Stomach smooth muscle (tissue), 2 donors: ENCODE results near the gene CD74.

Source experiments
- H3K27ac ChIP-seq: one replicate; pipeline ENCODE4 v1.7.0; 2013; ENCODE audit warnings: mild to moderate bottlenecking, low read length, inconsistent platforms
- H3K27me3 ChIP-seq, 2 donors: one replicate each; pipeline ENCODE4 v1.7.0; 2013; ENCODE audit warnings: low read length in 2 of 2; ENCODE audit not compliant: insufficient read depth in 2 of 2, control insufficient read depth in 1 of 2
- H3K36me3 ChIP-seq, 2 donors: one replicate each; pipeline ENCODE4 v1.7.0; 2013; ENCODE audit warnings: low read length in 2 of 2; ENCODE audit not compliant: control insufficient read depth in 2 of 2, insufficient read depth in 2 of 2
- H3K4me1 ChIP-seq: one replicate; pipeline ENCODE4 v1.7.0; 2013; ENCODE audit warnings: low read length; ENCODE audit not compliant: control insufficient read depth, insufficient read depth
- H3K4me3 ChIP-seq, 2 donors: one replicate each; pipeline ENCODE4 v1.7.0; 2013; ENCODE audit warnings: low read length in 2 of 2
- H3K9ac ChIP-seq, 2 donors: one replicate each; pipeline ENCODE4 v1.7.0; 2013; ENCODE audit warnings: low read length in 2 of 2, mild to moderate bottlenecking in 1 of 2
- H3K9me3 ChIP-seq, 2 donors: one replicate each; pipeline ENCODE4 v1.7.0; 2013; ENCODE audit warnings: low read length in 2 of 2; ENCODE audit not compliant: control insufficient read depth in 2 of 2
- donor health status: healthy.
- donor health status: Pancreatic carcinoma.

Gene CD74

GRCh38 chr5:150407096-150407720, 5.5 kb downstream of the CD74 start:
- no peak overlapping the region for H3K4me3 ChIP-seq
- no peak overlapping the region for H3K27ac ChIP-seq

GRCh38 chr5:150406723-150407095, 6.0 kb downstream of the CD74 start:
- H3K27ac ChIP-seq: no peak overlapping the region
- peaks cover 0 to 8% of the 10 kb centered on the region in 2 donors for H3K36me3 ChIP-seq
- no peaks in the 10 kb centered on the region for H3K27me3 ChIP-seq
- no peaks in the 10 kb centered on the region for H3K9me3 ChIP-seq
- H3K4me1 ChIP-seq: peaks cover 12% of the 10 kb centered on the region
- H3K4me3 ChIP-seq: no peak overlapping the region
- H3K9ac ChIP-seq: no peak overlapping the region

More at GRCh38 chr5:150407096-150407720, 5.5 kb downstream of the CD74 start:
- H3K9me3 ChIP-seq: no peaks in the 10 kb centered on the region
- H3K36me3 ChIP-seq: peaks cover 0 to 8% of the 10 kb centered on the region in 2 donors
- no peaks in the 10 kb centered on the region for H3K27me3 ChIP-seq
- H3K9ac ChIP-seq: no peak overlapping the region
- H3K4me1 ChIP-seq: peaks cover 12% of the 10 kb centered on the region

- Histone ChIP-seq H3K27ac (no peak overlapping the region), H3K4me3 (no peak overlapping the region), H3K9me3 (no peaks in the 10 kb centered on the region), H3K9ac (no peak overlapping the region), H3K4me1 (peaks cover 9% of the 10 kb centered on the region), H3K36me3 (peaks cover 0 to 8% of the 10 kb centered on the region in 2 donors), H3K27me3 (no peaks in the 10 kb centered on the region)
Observed at GRCh38 chr5:150406103-150406722, 6.5 kb downstream of the CD74 start.

- Histone ChIP-seq H3K9ac (no peak overlapping the region), H3K4me1 (peaks cover 4% of the 10 kb centered on the region), H3K4me3 (no peak overlapping the region), H3K36me3 (peaks cover 0 to 16% of the 10 kb centered on the region in 2 donors), H3K9me3 (no peaks in the 10 kb centered on the region), H3K27me3 (no peaks in the 10 kb centered on the region), H3K27ac (no peak overlapping the region)
Observed at GRCh38 chr5:150404941-150405816, 7.5 kb downstream of the CD74 start.

GRCh38 chr5:150404535-150404934, 8.2 kb downstream of the CD74 start:
- Histone ChIP-seq H3K36me3 (peaks cover 0 to 20% of the 10 kb centered on the region in 2 donors), H3K4me1 (no peaks in the 10 kb centered on the region), H3K9ac (no peak overlapping the region), H3K4me3 (no peak overlapping the region), H3K9me3 (no peaks in the 10 kb centered on the region), H3K27ac (no peak overlapping the region), H3K27me3 (no peaks in the 10 kb centered on the region)

- peaks cover 2 to 20% of the 10 kb centered on the region in 2 donors for H3K36me3 ChIP-seq
- H3K9ac ChIP-seq: no peak overlapping the region
- no peak overlapping the region for H3K27ac ChIP-seq
- no peaks in the 10 kb centered on the region for H3K27me3 ChIP-seq
- no peaks in the 10 kb centered on the region for H3K9me3 ChIP-seq
- H3K4me1 ChIP-seq: no peaks in the 10 kb centered on the region
- H3K4me3 ChIP-seq: no peak overlapping the region
Observed at GRCh38 chr5:150404121-150404520, 8.6 kb downstream of the CD74 start.

- Histone ChIP-seq H3K9me3 (no peaks in the 10 kb centered on the region), H3K27ac (no peak overlapping the region), H3K4me1 (no peaks in the 10 kb centered on the region), H3K4me3 (no peak overlapping the region), H3K36me3 (peaks cover 7 to 27% of the 10 kb centered on the region in 2 donors), H3K9ac (no peak overlapping the region), H3K27me3 (no peaks in the 10 kb centered on the region)
Observed at GRCh38 chr5:150402901-150403342, 9.8 kb downstream of the CD74 start.

GRCh38 chr5:150402229-150402773, 10.4 kb downstream of the CD74 start:
- Histone ChIP-seq H3K9me3 (no peaks in the 10 kb centered on the region), H3K4me1 (no peaks in the 10 kb centered on the region), H3K4me3 (no peak overlapping the region), H3K36me3 (peaks cover 7 to 27% of the 10 kb centered on the region in 2 donors), H3K27ac (no peak overlapping the region), H3K27me3 (no peaks in the 10 kb centered on the region), H3K9ac (no peak overlapping the region)

- peaks cover 7 to 30% of the 10 kb centered on the region in 2 donors for H3K36me3 ChIP-seq
Observed at GRCh38 chr5:150401376-150402228, 11.1 kb downstream of the CD74 start.

GRCh38 chr5:150401076-150401375, 11.7 kb downstream of the CD74 start:
- Histone ChIP-seq H3K36me3 (peaks cover 7 to 35% of the 10 kb centered on the region in 2 donors), H3K9ac (no peak overlapping the region), H3K27me3 (no peaks in the 10 kb centered on the region), H3K9me3 (no peaks in the 10 kb centered on the region), H3K4me3 (no peak overlapping the region), H3K4me1 (no peaks in the 10 kb centered on the region), H3K27ac (no peak overlapping the region)

More at GRCh38 chr5:150401376-150402228, 11.1 kb downstream of the CD74 start:
- Histone ChIP-seq H3K27me3 (no peaks in the 10 kb centered on the region), H3K27ac (no peak overlapping the region), H3K4me3 (no peak overlapping the region), H3K4me1 (no peaks in the 10 kb centered on the region), H3K9me3 (no peaks in the 10 kb centered on the region), H3K9ac (no peak overlapping the region)
